ENCODE measurements around the gene PALLD. TPM values are rescaled to one million over a fixed set of nuclear protein-coding genes. Genes with fewer than 3 reads are reported as not detected.

The PALLD gene
- total RNA-seq, 1 donor from 2014 or later = 85.7 TPM

- no peaks in the 10 kb centered on the region for H3K9me3 ChIP-seq (ENCODE audit: low read depth)
- no peak for DNase-seq (ENCODE audit: low spot score)
- peaks cover 8% of the 10 kb centered on the region for H3K4me1 ChIP-seq
- peaks cover 23% of the 10 kb centered on the region for H3K4me1 Mint-ChIP-seq
- H3K36me3 Mint-ChIP-seq = peaks cover 4% of the 10 kb centered on the region
- no peaks in the 10 kb centered on the region for H3F3A ChIP-seq (ENCODE audit: low read depth)
- H3K27me3 Mint-ChIP-seq (ENCODE audit: insufficient read depth, low read depth) = peaks cover 2% of the 10 kb centered on the region
- no peak overlapping the region for H3K4me2 ChIP-seq
- no peak overlapping the region for H3K4me3 ChIP-seq
- H3K27ac Mint-ChIP-seq = no peak overlapping the region
- no peak overlapping the region for H3K9ac ChIP-seq
- no peaks in the 10 kb centered on the region for H3K9me3 Mint-ChIP-seq
- H3K79me2 ChIP-seq (ENCODE audit: low read depth) = no peaks in the 10 kb centered on the region
- no peak overlapping the region for H3K4me3 Mint-ChIP-seq
- peak overlapping the region; percentile 31 for H2AFZ ChIP-seq (replicated peaks)
- no peaks in the 10 kb centered on the region for H4K20me1 ChIP-seq (ENCODE audit: low read depth)
- H3K27ac ChIP-seq = no peak overlapping the region
- H3K36me3 ChIP-seq = no peaks in the 10 kb centered on the region
- no peak for TF ChIP-seq EZH2 (IDR thresholded peaks at IDR 0.05)
- TF ChIP-seq EZH2phosphoT487 (IDR thresholded peaks at IDR 0.05) = no peak
- TF ChIP-seq, protein P1, sequence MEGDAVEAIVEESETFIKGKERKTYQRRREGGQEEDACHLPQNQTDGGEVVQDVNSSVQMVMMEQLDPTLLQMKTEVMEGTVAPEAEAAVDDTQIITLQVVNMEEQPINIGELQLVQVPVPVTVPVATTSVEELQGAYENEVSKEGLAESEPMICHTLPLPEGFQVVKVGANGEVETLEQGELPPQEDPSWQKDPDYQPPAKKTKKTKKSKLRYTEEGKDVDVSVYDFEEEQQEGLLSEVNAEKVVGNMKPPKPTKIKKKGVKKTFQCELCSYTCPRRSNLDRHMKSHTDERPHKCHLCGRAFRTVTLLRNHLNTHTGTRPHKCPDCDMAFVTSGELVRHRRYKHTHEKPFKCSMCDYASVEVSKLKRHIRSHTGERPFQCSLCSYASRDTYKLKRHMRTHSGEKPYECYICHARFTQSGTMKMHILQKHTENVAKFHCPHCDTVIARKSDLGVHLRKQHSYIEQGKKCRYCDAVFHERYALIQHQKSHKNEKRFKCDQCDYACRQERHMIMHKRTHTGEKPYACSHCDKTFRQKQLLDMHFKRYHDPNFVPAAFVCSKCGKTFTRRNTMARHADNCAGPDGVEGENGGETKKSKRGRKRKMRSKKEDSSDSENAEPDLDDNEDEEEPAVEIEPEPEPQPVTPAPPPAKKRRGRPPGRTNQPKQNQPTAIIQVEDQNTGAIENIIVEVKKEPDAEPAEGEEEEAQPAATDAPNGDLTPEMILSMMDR (IDR thresholded peaks at IDR 0.05) = no peak
- H3K27me3 ChIP-seq = no peaks in the 10 kb centered on the region
These were observed 125.7 kb downstream of the PALLD start for GRCh38 chr4:168622600-168622999.

- Histone ChIP-seq H3K36me3 (no peaks in the 10 kb centered on the region), H3K79me2 (ENCODE audit: low read depth) (no peaks in the 10 kb centered on the region), H3K9me3 (ENCODE audit: low read depth) (no peaks in the 10 kb centered on the region), H3K4me3 (no peak overlapping the region), H3K4me1 (peaks cover 8% of the 10 kb centered on the region), H3K9ac (no peak overlapping the region), H3K4me2 (no peak overlapping the region), H4K20me1 (ENCODE audit: low read depth) (no peaks in the 10 kb centered on the region), H3K27me3 (no peaks in the 10 kb centered on the region), H3K27ac (no peak overlapping the region), H3F3A (ENCODE audit: low read depth) (no peaks in the 10 kb centered on the region), H2AFZ (replicated peaks) (peak overlapping the region; percentile 31)
- Mint-ChIP-seq H3K36me3 (peaks cover 4% of the 10 kb centered on the region), H3K27ac (no peak overlapping the region), H3K9me3 (no peaks in the 10 kb centered on the region), H3K4me3 (no peak overlapping the region), H3K4me1 (peaks cover 23% of the 10 kb centered on the region), H3K27me3 (ENCODE audit: insufficient read depth, low read depth) (peaks cover 2% of the 10 kb centered on the region)
- TF ChIP-seq, protein P1 (IDR thresholded peaks at IDR 0.05) = no peak
- no peak for TF ChIP-seq EZH2 (IDR thresholded peaks at IDR 0.05)
- TF ChIP-seq EZH2phosphoT487 (IDR thresholded peaks at IDR 0.05) = no peak
- no peak for DNase-seq (ENCODE audit: low spot score)
These were observed 126.2 kb downstream of the PALLD start for GRCh38 chr4:168623011-168623410.

DNA sequence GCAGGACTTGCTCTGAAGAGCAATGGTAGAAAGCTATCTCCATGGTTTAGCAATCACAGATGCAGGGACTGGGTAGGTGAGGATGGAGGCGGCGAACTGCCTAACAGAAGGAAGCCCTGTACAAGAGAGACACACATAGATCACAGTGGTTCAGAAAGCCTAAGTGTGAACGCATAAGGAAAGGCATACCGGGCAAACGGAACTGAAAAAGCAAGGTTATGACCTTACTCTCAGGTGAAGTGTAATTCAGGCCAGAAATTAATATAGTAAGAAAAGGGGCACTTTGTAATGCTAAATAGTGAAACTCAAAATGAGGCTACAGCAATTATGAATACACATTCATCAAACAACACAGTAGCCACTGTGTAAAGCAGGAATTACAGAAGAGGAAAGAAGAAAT lies 126.6 kb downstream of the PALLD start:
- H3K4me1 Mint-ChIP-seq = peaks cover 27% of the 10 kb centered on the region
- no peak overlapping the region for H3K27ac Mint-ChIP-seq
- H3K4me3 ChIP-seq = no peak overlapping the region
- H3K4me3 Mint-ChIP-seq = no peak overlapping the region
- no peak overlapping the region for H3K27ac ChIP-seq
- no peaks in the 10 kb centered on the region for H3K9me3 Mint-ChIP-seq
- peaks cover 13% of the 10 kb centered on the region for H3K4me1 ChIP-seq
- no peak overlapping the region for H2AFZ ChIP-seq (replicated peaks)
- H4K20me1 ChIP-seq (ENCODE audit: low read depth) = no peaks in the 10 kb centered on the region
- no peaks in the 10 kb centered on the region for H3K27me3 Mint-ChIP-seq (ENCODE audit: insufficient read depth, low read depth)
- no peak for TF ChIP-seq EZH2 (IDR thresholded peaks at IDR 0.05)
- TF ChIP-seq, protein P1 (IDR thresholded peaks at IDR 0.05) = no peak
- no peak for TF ChIP-seq EZH2phosphoT487 (IDR thresholded peaks at IDR 0.05)
- no peak for DNase-seq (ENCODE audit: low spot score)
- H3K36me3 ChIP-seq = no peaks in the 10 kb centered on the region
- H3K9me3 ChIP-seq (ENCODE audit: low read depth) = no peaks in the 10 kb centered on the region
- H3K4me2 ChIP-seq = no peak overlapping the region
- H3F3A ChIP-seq (ENCODE audit: low read depth) = no peaks in the 10 kb centered on the region
- no peaks in the 10 kb centered on the region for H3K27me3 ChIP-seq
- no peaks in the 10 kb centered on the region for H3K79me2 ChIP-seq (ENCODE audit: low read depth)
- H3K36me3 Mint-ChIP-seq = peaks cover 4% of the 10 kb centered on the region
- H3K9ac ChIP-seq = no peak overlapping the region
